Stimulated activated CD8-positive, alpha-beta memory T cell treated with anti-CD3 and anti-CD28 coated beads, Interleukin-2, amount 100 ng/mL, for 1 hour (primary cell): Measurements from ENCODE around the gene CARS2.
"Not testable (repeated sequence)": the region's sequence is repeated elsewhere in the genome, so short reads cannot be mapped to it uniquely, and the experiment has no call there.

Experiments
- DNase-seq, 2 donors: peaks; one replicate each; pipeline ENCODE4 v3.0.0-alpha.2; 2020; ENCODE audit warnings: low read depth in 2 of 2

The CARS2 gene

GRCh38 chr13:110682746-110683145, 23.2 kb downstream of the CARS2 start:
- DNase-seq, result no peak

GRCh38 chr13:110681868-110682550, 23.9 kb downstream of the CARS2 start:
- DNase-seq, result no peak

GRCh38 chr13:110680852-110681251, 25.1 kb downstream of the CARS2 start:
- DNase-seq, result no peak

GRCh38 chr13:110677731-110678545, 28.0 kb downstream of the CARS2 start:
- no peak for DNase-seq

GRCh38 chr13:110676595-110677587, 29.0 kb downstream of the CARS2 start:
- no peak for DNase-seq

GRCh38 chr13:110669814-110670213, 36.1 kb downstream of the CARS2 start:
- not testable (repeated sequence) for DNase-seq

- DNase-seq, result no peak
Measured at GRCh38 chr13:110669036-110669435, 36.9 kb downstream of the CARS2 start.

GRCh38 chr13:110666255-110666533, 39.7 kb downstream of the CARS2 start:
- DNase-seq, result no peak

GRCh38 chr13:110665491-110666254, 40.2 kb downstream of the CARS2 start:
- DNase-seq, result no peak

GRCh38 chr13:110664673-110665072, 41.2 kb downstream of the CARS2 start:
- no peak for DNase-seq

- no peak for DNase-seq
Measured at GRCh38 chr13:110664041-110664440, 41.9 kb downstream of the CARS2 start.

- no peak for DNase-seq
Measured at GRCh38 chr13:110663491-110663890, 42.4 kb downstream of the CARS2 start.

GRCh38 chr13:110662777-110663443, 43.0 kb downstream of the CARS2 start:
- no peak for DNase-seq

GRCh38 chr13:110662091-110662490, 43.8 kb downstream of the CARS2 start:
- no peak for DNase-seq

- DNase-seq, result no peak
Measured at GRCh38 chr13:110661256-110661655, 44.7 kb downstream of the CARS2 start.

- not testable (repeated sequence) for DNase-seq
Measured at GRCh38 chr13:110658218-110658911, 47.6 kb downstream of the CARS2 start.

GRCh38 chr13:110657196-110657595, 48.7 kb downstream of the CARS2 start:
- DNase-seq, result no peak

GRCh38 chr13:110653851-110654250, 52.1 kb downstream of the CARS2 start:
- no peak for DNase-seq

GRCh38 chr13:110653271-110653670, 52.6 kb downstream of the CARS2 start:
- no peak for DNase-seq

GRCh38 chr13:110652764-110653163, 53.2 kb downstream of the CARS2 start:
- no peak for DNase-seq
